SK-N-SH treated with all-trans-retinoic acid at 6 μM for 48 hours (cell line): ENCODE data around the gene POU2F1.
"Not testable (repeated sequence)": the region's sequence is repeated elsewhere in the genome, so short reads cannot be mapped to it uniquely, and the experiment has no call there.

Source experiments
- ATAC-seq: fragments of 200-7000 bp; cut with Tn5 transposase; 3 replicates; pipeline ENCODE4 v1.9.1; 2020; ENCODE audit warnings: mild to moderate bottlenecking, moderate library complexity
- ARNTL ChIP-seq: fragments of 450-650 bp; formaldehyde crosslinking; IDR thresholded peaks from 2 replicates; pipeline ENCODE4 v1.5.0; 2020; ENCODE audit warnings: low read depth, mild to moderate bottlenecking, moderate library complexity, borderline replicate concordance
- BACH2 ChIP-seq: fragments of 250-450 bp; sonication (Bioruptor Pico); IDR thresholded peaks from 2 replicates; pipeline ENCODE4 v1.9.0; 2021; ENCODE audit warnings: mild to moderate bottlenecking, borderline replicate concordance
- CSDC2 ChIP-seq: fragments of 250-450 bp; sonication (Bioruptor Pico); IDR thresholded peaks from 2 replicates; pipeline ENCODE4 v1.5.0; 2020; ENCODE audit warnings: mild to moderate bottlenecking, moderate library complexity
- ESRRG ChIP-seq: fragments of 250-450 bp; sonication (Bioruptor Pico); IDR thresholded peaks from 2 replicates; pipeline ENCODE4 v1.6.1; 2021; ENCODE audit warnings: mild to moderate bottlenecking
- GLIS3 ChIP-seq: fragments of 250-450 bp; sonication (Bioruptor Pico); IDR thresholded peaks from 2 replicates; pipeline ENCODE4 v1.5.0; 2020; ENCODE audit warnings: mild to moderate bottlenecking, moderate library complexity
- ISL1 ChIP-seq: fragments of 250-450 bp; sonication (Bioruptor Pico); IDR thresholded peaks from 2 replicates; pipeline ENCODE4 v2.1.2; 2022; ENCODE audit warnings: mild to moderate bottlenecking, moderate library complexity
- OSR1 ChIP-seq: fragments of 250-450 bp; sonication (Bioruptor Pico); IDR thresholded peaks from 2 replicates; pipeline ENCODE4 v1.8.0; 2022; ENCODE audit warnings: moderate library complexity, mild to moderate bottlenecking, inconsistent platforms
- PPARA ChIP-seq: fragments of 250-450 bp; sonication (Bioruptor Pico); IDR thresholded peaks from 2 replicates; pipeline ENCODE4 v1.5.0; 2020; ENCODE audit warnings: mild to moderate bottlenecking, borderline replicate concordance
- RARB ChIP-seq: fragments of 250-450 bp; sonication (Bioruptor Pico); IDR thresholded peaks from 2 replicates; pipeline ENCODE4 v1.8.0; 2021; ENCODE audit warnings: mild to moderate bottlenecking, moderate library complexity
- SNAI2 ChIP-seq: fragments of 250-450 bp; sonication (Bioruptor Pico); IDR thresholded peaks from 2 replicates; pipeline ENCODE4 v1.5.0; 2020; ENCODE audit warnings: mild to moderate bottlenecking, moderate library complexity
- TCF4 ChIP-seq: fragments of 250-450 bp; sonication (Bioruptor Pico); IDR thresholded peaks from 2 replicates; pipeline ENCODE4 v1.8.0; 2021; ENCODE audit warnings: mild to moderate bottlenecking, moderate library complexity, borderline replicate concordance
- TOX ChIP-seq: fragments of 250-450 bp; sonication (Bioruptor Pico); IDR thresholded peaks from 2 replicates; pipeline ENCODE4 v1.8.0; 2021; ENCODE audit warnings: mild to moderate bottlenecking, moderate library complexity, borderline replicate concordance
- ZC3H10 ChIP-seq: fragments of 250-450 bp; sonication (Bioruptor Pico); IDR thresholded peaks from 2 replicates; pipeline ENCODE4 v1.5.1; 2021; ENCODE audit warnings: mild to moderate bottlenecking, moderate library complexity
- ZFP3 ChIP-seq: fragments of 250-450 bp; sonication (Bioruptor Pico); IDR thresholded peaks from 2 replicates; pipeline ENCODE4 v1.5.0; 2020; ENCODE audit warnings: mild to moderate bottlenecking, moderate library complexity
- ZFP30 ChIP-seq: fragments of 450-650 bp; formaldehyde crosslinking; IDR thresholded peaks from 2 replicates; pipeline ENCODE4 v1.5.0; 2022; ENCODE audit warnings: mild to moderate bottlenecking, moderate library complexity
- ZNF565 ChIP-seq: fragments of 450-650 bp; formaldehyde crosslinking; conservative IDR thresholded peaks from 2 replicates; pipeline ENCODE4 v1.5.0; 2020; ENCODE audit warnings: low read depth, mild to moderate bottlenecking, moderate library complexity
- ZNF8 ChIP-seq: fragments of 450-650 bp; formaldehyde crosslinking; IDR thresholded peaks from 2 replicates; pipeline ENCODE4 v1.5.0; 2020; ENCODE audit warnings: mild to moderate bottlenecking, moderate library complexity
- TF ChIP-seq, protein P1 (sequence below): fragments of 250-450 bp; sonication (Bioruptor Pico); IDR thresholded peaks from 2 replicates; pipeline ENCODE4 v1.8.0; 2021; ENCODE audit warnings: low read depth, mild to moderate bottlenecking, moderate library complexity, borderline replicate concordance
- TF ChIP-seq, protein P2 (sequence below): fragments of 250-450 bp; sonication (Bioruptor Pico); IDR thresholded peaks from 2 replicates; pipeline ENCODE4 v1.8.0; 2020; ENCODE audit warnings: mild to moderate bottlenecking, moderate library complexity, borderline replicate concordance
- TF ChIP-seq, protein P3 (sequence below): fragments of 250-450 bp; sonication (Bioruptor Pico); IDR thresholded peaks from 2 replicates; pipeline ENCODE4 v1.5.1; 2021; ENCODE audit warnings: mild to moderate bottlenecking, moderate library complexity
- TF ChIP-seq, protein P4 (sequence below): fragments of 250-450 bp; sonication (Bioruptor Pico); IDR thresholded peaks from 2 replicates; pipeline ENCODE4 v1.5.0; 2020; ENCODE audit warnings: mild to moderate bottlenecking, moderate library complexity

Gene POU2F1

DNA sequence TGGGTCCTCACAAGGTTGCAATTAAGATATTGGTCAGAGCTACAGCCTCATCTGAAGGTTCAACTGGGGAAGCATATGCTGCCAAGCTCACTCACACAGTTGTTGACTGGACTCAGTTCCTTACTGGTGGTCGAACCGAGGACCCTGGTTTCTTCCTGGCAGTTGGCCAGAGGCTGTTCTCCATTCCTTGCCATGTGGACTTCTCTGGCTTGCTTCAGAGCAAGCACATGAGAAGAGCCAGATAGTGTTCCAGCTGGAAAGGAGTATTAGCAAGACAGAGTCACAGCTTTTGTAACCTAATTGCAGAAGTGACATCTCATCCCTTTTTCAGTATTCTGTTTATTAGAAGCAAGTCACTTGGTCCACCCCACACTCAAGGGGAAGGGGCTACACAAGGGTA lies 23.6 kb downstream of the POU2F1 start:
- no peak for TF ChIP-seq ZNF565 (CRISPR knock-in tag)
- no peak for TF ChIP-seq BACH2 (CRISPR knock-in tag)
- TF ChIP-seq ZFP30 (CRISPR knock-in tag) = no peak
- TF ChIP-seq TOX (CRISPR knock-in tag) = no peak
- TF ChIP-seq, protein P1, sequence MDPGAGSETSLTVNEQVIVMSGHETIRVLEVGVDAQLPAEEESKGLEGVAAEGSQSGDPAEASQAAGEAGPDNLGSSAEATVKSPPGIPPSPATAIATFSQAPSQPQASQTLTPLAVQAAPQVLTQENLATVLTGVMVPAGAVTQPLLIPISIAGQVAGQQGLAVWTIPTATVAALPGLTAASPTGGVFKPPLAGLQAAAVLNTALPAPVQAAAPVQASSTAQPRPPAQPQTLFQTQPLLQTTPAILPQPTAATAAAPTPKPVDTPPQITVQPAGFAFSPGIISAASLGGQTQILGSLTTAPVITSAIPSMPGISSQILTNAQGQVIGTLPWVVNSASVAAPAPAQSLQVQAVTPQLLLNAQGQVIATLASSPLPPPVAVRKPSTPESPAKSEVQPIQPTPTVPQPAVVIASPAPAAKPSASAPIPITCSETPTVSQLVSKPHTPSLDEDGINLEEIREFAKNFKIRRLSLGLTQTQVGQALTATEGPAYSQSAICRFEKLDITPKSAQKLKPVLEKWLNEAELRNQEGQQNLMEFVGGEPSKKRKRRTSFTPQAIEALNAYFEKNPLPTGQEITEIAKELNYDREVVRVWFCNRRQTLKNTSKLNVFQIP (CRISPR knock-in tag) = no peak
- TF ChIP-seq ISL1 (CRISPR knock-in tag) = no peak
- no peak for TF ChIP-seq ZNF8 (CRISPR knock-in tag)
- TF ChIP-seq RARB = no peak
- TF ChIP-seq, protein P2, sequence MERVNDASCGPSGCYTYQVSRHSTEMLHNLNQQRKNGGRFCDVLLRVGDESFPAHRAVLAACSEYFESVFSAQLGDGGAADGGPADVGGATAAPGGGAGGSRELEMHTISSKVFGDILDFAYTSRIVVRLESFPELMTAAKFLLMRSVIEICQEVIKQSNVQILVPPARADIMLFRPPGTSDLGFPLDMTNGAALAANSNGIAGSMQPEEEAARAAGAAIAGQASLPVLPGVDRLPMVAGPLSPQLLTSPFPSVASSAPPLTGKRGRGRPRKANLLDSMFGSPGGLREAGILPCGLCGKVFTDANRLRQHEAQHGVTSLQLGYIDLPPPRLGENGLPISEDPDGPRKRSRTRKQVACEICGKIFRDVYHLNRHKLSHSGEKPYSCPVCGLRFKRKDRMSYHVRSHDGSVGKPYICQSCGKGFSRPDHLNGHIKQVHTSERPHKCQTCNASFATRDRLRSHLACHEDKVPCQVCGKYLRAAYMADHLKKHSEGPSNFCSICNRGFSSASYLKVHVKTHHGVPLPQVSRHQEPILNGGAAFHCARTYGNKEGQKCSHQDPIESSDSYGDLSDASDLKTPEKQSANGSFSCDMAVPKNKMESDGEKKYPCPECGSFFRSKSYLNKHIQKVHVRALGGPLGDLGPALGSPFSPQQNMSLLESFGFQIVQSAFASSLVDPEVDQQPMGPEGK (CRISPR knock-in tag) = no peak
- no peak for TF ChIP-seq ZC3H10 (CRISPR knock-in tag)
- TF ChIP-seq, protein P3, sequence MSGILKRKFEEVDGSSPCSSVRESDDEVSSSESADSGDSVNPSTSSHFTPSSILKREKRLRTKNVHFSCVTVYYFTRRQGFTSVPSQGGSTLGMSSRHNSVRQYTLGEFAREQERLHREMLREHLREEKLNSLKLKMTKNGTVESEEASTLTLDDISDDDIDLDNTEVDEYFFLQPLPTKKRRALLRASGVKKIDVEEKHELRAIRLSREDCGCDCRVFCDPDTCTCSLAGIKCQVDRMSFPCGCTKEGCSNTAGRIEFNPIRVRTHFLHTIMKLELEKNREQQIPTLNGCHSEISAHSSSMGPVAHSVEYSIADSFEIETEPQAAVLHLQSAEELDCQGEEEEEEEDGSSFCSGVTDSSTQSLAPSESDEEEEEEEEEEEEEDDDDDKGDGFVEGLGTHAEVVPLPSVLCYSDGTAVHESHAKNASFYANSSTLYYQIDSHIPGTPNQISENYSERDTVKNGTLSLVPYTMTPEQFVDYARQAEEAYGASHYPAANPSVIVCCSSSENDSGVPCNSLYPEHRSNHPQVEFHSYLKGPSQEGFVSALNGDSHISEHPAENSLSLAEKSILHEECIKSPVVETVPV (CRISPR knock-in tag) = no peak
- no peak for TF ChIP-seq SNAI2 (CRISPR knock-in tag)
- no peak for TF ChIP-seq TCF4
- TF ChIP-seq CSDC2 (CRISPR knock-in tag) = no peak
- no peak for TF ChIP-seq ARNTL (CRISPR knock-in tag)
- no peak for TF ChIP-seq PPARA (CRISPR knock-in tag)
- no peak for TF ChIP-seq GLIS3 (CRISPR knock-in tag)
- ATAC-seq = no peak

DNA sequence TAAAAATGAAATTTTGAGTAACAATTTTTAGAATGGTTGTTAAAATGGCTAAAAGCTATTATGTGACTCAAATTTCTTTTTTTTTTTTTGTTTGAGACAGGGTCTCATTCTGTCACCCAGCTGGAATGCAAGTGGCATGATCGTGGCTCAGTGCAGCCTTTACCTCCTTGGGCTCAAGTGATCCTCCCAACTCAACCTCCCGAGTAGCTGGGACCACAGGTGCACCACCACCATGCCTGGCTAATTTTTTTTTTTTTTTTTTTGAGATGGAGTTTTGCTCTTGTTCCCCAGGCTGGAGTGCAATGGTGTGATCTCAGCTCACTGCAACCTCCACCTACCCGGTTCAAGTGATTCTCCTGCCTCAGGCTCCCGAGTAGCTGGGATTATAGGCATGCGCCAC lies 24.5 kb downstream of the POU2F1 start:
- not testable (repeated sequence) for ATAC-seq

DNA sequence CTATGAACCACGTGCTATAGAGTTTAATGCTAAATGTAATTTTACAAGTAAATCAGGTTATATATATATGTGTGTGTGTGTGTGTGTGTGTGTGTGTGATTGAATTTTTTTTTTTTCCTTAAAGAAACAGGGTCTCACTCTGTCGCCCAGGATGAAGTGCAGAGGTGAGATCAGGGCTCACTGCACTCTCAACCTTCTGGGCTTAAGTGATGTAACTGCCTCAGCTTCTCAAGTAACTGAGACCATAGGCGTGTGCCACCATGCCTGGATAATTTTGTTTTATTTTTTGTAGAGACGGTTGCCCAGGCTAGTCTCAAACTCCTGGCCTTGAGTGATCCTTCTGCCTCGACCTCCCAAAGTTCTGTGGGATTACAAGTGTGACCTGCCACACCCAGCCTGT lies 26.3 kb downstream of the POU2F1 start:
- no peak for ATAC-seq
- TF ChIP-seq ARNTL (CRISPR knock-in tag) (no peak), OSR1 (CRISPR knock-in tag) (no peak), ESRRG (CRISPR knock-in tag) (no peak), ZNF8 (CRISPR knock-in tag) (no peak), TOX (CRISPR knock-in tag) (no peak), RARB (no peak), ZNF565 (CRISPR knock-in tag) (no peak), ZFP3 (CRISPR knock-in tag) (no peak), ISL1 (CRISPR knock-in tag) (no peak), TCF4 (no peak)
- TF ChIP-seq, protein P4, sequence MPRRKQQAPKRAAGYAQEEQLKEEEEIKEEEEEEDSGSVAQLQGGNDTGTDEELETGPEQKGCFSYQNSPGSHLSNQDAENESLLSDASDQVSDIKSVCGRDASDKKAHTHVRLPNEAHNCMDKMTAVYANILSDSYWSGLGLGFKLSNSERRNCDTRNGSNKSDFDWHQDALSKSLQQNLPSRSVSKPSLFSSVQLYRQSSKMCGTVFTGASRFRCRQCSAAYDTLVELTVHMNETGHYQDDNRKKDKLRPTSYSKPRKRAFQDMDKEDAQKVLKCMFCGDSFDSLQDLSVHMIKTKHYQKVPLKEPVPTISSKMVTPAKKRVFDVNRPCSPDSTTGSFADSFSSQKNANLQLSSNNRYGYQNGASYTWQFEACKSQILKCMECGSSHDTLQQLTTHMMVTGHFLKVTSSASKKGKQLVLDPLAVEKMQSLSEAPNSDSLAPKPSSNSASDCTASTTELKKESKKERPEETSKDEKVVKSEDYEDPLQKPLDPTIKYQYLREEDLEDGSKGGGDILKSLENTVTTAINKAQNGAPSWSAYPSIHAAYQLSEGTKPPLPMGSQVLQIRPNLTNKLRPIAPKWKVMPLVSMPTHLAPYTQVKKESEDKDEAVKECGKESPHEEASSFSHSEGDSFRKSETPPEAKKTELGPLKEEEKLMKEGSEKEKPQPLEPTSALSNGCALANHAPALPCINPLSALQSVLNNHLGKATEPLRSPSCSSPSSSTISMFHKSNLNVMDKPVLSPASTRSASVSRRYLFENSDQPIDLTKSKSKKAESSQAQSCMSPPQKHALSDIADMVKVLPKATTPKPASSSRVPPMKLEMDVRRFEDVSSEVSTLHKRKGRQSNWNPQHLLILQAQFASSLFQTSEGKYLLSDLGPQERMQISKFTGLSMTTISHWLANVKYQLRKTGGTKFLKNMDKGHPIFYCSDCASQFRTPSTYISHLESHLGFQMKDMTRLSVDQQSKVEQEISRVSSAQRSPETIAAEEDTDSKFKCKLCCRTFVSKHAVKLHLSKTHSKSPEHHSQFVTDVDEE (CRISPR knock-in tag) = no peak
- TF ChIP-seq, protein P3 (CRISPR knock-in tag) = no peak
- TF ChIP-seq, protein P2 (CRISPR knock-in tag) = no peak
- TF ChIP-seq, protein P1 (CRISPR knock-in tag) = no peak
